ENCODE measurements around the gene SH3PXD2A. TPM values are rescaled to one million over a fixed set of nuclear protein-coding genes. Genes with fewer than 3 reads are reported as not detected.

SH3PXD2A gene
- total RNA-seq, 1 experiment from 2014 or later, result 4.5 TPM

DNA sequence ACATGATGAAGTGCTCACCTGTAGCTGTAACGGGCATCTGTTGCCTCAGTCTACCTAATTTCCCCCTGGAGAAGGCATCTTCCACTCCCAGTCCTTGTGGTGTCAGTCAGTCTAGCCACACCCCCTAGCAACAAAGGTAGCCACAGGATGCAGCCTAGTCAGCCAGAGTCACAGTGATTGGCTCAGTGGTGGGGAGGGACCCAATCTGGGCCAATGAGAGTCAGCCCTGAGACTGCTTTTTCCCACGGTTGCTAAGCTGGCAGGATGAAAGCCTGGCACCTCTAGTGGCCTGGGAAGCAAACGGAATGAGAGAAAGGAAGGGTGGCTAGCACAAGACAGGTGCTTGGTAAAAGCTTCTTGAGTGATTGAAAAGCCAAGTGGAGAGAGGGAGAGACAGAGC, 118.6 kb downstream of the SH3PXD2A start:
- Histone ChIP-seq H3K23ac (ENCODE audit: insufficient read length, low read depth, low read length) (no peak overlapping the region), H3K18ac (ENCODE audit: insufficient read length, low read depth, low read length) (no peak overlapping the region), H4K91ac (ENCODE audit: insufficient read length, low read depth, low read length) (no peak overlapping the region), H3K79me2 (ENCODE audit: insufficient read depth, low read length) (no peaks in the 10 kb centered on the region), H3K27me3 (ENCODE audit: insufficient read depth, low read length) (no peaks in the 10 kb centered on the region), H3K4ac (ENCODE audit: low read depth, low read length) (no peak overlapping the region), H3K4me2 (ENCODE audit: insufficient read depth, insufficient read length, low read length) (no peak overlapping the region), H3K79me1 (ENCODE audit: insufficient read depth, low read depth, low read length, poor library complexity, severe bottlenecking) (no peaks in the 10 kb centered on the region), H2BK20ac (ENCODE audit: low read depth, low read length, poor library complexity, severe bottlenecking) (no peak overlapping the region), H3K14ac (ENCODE audit: insufficient read depth, low read length) (no peak overlapping the region), H2AFZ (ENCODE audit: low read length) (no peak overlapping the region), H4K20me1 (ENCODE audit: control insufficient read depth, insufficient read depth, insufficient read length) (no peaks in the 10 kb centered on the region), H2BK12ac (ENCODE audit: insufficient read length, low read depth, low read length) (no peak overlapping the region), H3K9ac (ENCODE audit: extremely low read depth, insufficient read length, low read length) (no peak overlapping the region), H2AK5ac (ENCODE audit: insufficient read length, low read length) (no peak overlapping the region), H3T11ph (ENCODE audit: low read length) (no peak overlapping the region), H2BK5ac (ENCODE audit: insufficient read length, low read length) (no peak overlapping the region), H3K4me1 (ENCODE audit: insufficient read depth, low read length) (no peaks in the 10 kb centered on the region), H4K8ac (replicated peaks; ENCODE audit: insufficient read length, low read depth, low read length) (no peak overlapping the region), H2BK120ac (ENCODE audit: low read depth, low read length, poor library complexity, severe bottlenecking) (no peak overlapping the region), H3K9me3 (ENCODE audit: control insufficient read depth, low read depth, low read length) (no peaks in the 10 kb centered on the region), H3K56ac (ENCODE audit: insufficient read length, low read depth, low read length) (no peak overlapping the region), H3K27ac (ENCODE audit: insufficient read length, low read depth, low read length) (no peak overlapping the region), H3K23me2 (ENCODE audit: insufficient read length, low read depth, low read length, poor library complexity, severe bottlenecking) (no peaks in the 10 kb centered on the region), H2BK15ac (ENCODE audit: low read depth, low read length) (no peak overlapping the region), H4K5ac (ENCODE audit: insufficient read length, low read depth, low read length) (no peak overlapping the region)
- WGBS (ENCODE audit: extremely low coverage, insufficient read length, low lambda C conversion rate), result no CpG with 5 or more reads among the region's 3 CpGs
- no peak overlapping the region for H3K4me3 Mint-ChIP-seq
- peaks cover 34 to 50% of the 10 kb centered on the region in 2 experiments for H3K4me1 Mint-ChIP-seq
- H3K36me3 Mint-ChIP-seq (ENCODE audit: insufficient read depth in 1 of 3, low read depth in 3 of 3), result no peaks in the 10 kb centered on the region; a peak in 1 of 7 replicates
- no peaks in the 10 kb centered on the region for H3K27me3 Mint-ChIP-seq (ENCODE audit: low read depth)
- peak; percentile 95 for DNase-seq
- H3K27ac Mint-ChIP-seq, result peak overlapping the region in 1 of 3 experiments; percentile 40; a peak in 1 of 7 replicates
- TF ChIP-seq, protein P1, sequence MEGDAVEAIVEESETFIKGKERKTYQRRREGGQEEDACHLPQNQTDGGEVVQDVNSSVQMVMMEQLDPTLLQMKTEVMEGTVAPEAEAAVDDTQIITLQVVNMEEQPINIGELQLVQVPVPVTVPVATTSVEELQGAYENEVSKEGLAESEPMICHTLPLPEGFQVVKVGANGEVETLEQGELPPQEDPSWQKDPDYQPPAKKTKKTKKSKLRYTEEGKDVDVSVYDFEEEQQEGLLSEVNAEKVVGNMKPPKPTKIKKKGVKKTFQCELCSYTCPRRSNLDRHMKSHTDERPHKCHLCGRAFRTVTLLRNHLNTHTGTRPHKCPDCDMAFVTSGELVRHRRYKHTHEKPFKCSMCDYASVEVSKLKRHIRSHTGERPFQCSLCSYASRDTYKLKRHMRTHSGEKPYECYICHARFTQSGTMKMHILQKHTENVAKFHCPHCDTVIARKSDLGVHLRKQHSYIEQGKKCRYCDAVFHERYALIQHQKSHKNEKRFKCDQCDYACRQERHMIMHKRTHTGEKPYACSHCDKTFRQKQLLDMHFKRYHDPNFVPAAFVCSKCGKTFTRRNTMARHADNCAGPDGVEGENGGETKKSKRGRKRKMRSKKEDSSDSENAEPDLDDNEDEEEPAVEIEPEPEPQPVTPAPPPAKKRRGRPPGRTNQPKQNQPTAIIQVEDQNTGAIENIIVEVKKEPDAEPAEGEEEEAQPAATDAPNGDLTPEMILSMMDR (conservative IDR thresholded peaks at IDR 0.05), result peak; percentile 53
- H3K9me3 Mint-ChIP-seq, result no peaks in the 10 kb centered on the region; a peak in 1 of 5 replicates

All from H9 (cell line).